ENCODE results near the gene DUSP10.

DUSP10 gene

DNA sequence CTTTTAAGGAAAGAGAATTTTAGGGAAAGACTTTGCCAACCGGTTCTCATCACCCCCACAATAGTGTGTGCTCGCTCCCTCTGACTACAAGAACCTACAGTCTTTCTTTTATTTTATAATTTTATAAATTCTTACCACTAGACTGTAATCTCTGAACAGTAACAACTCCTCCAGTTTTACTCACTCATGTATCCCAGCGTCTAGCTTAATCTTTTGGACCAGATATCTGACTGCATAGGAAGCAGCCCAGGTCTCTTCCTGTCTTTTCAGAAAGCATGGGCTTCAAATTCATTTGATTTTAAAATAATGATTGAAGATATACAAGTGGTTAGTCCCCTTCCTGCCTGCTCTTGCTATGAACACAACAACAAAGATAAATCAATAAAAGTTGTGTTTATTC is 19.0 kb upstream of the DUSP10 start:
- Histone ChIP-seq H3K9me3 (ENCODE audit: control insufficient read depth, insufficient read depth, low read length) (no peaks in the 10 kb centered on the region), H3K27me3 (ENCODE audit: control insufficient read depth, insufficient read depth, low read length) (no peaks in the 10 kb centered on the region), H3K9ac (ENCODE audit: low read depth, low read length) (no peak overlapping the region), H3K4me3 (ENCODE audit: low read depth, low read length) (no peak overlapping the region), H3K36me3 (ENCODE audit: control insufficient read depth, insufficient read depth, low read length) (no peaks in the 10 kb centered on the region), H3K4me1 (ENCODE audit: control insufficient read depth, insufficient read depth, low read length) (no peaks in the 10 kb centered on the region)

DNA sequence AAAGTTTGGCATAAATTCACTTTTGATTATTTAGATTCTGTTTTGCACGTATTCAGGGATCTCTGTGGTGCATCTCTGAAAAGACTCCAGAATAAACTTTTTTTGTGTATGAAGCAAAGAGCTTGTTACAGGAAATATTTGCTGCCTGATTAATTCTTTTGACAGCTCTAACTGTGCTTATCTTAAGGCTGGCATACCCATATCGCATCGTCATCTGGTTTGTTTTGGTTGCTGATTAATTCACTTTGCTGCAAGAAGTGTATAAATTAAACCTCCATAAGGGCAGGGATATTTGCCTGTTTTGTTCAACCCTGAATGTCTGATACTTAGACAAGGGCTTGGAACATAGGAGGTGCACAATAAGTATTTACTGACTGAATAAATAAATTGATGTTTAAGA is 17.5 kb upstream of the DUSP10 start:
- Histone ChIP-seq H3K4me1 (ENCODE audit: control insufficient read depth, insufficient read depth, low read length) (no peaks in the 10 kb centered on the region), H3K9me3 (ENCODE audit: control insufficient read depth, insufficient read depth, low read length) (no peaks in the 10 kb centered on the region), H3K27me3 (ENCODE audit: control insufficient read depth, insufficient read depth, low read length) (no peaks in the 10 kb centered on the region), H3K4me3 (ENCODE audit: low read depth, low read length) (no peak overlapping the region), H3K9ac (ENCODE audit: low read depth, low read length) (no peak overlapping the region), H3K36me3 (ENCODE audit: control insufficient read depth, insufficient read depth, low read length) (no peaks in the 10 kb centered on the region)

GRCh38 chr1:221758455-221758854 is 16.6 kb upstream of the DUSP10 start:
- no peaks in the 10 kb centered on the region for H3K36me3 ChIP-seq (ENCODE audit: control insufficient read depth, insufficient read depth, low read length)
- no peak overlapping the region for H3K9ac ChIP-seq (ENCODE audit: low read depth, low read length)
- no peaks in the 10 kb centered on the region for H3K4me1 ChIP-seq (ENCODE audit: control insufficient read depth, insufficient read depth, low read length)
- H3K9me3 ChIP-seq (ENCODE audit: control insufficient read depth, insufficient read depth, low read length) = no peaks in the 10 kb centered on the region
- no peaks in the 10 kb centered on the region for H3K27me3 ChIP-seq (ENCODE audit: control insufficient read depth, insufficient read depth, low read length)
- H3K4me3 ChIP-seq (ENCODE audit: low read depth, low read length) = no peak overlapping the region

- Histone ChIP-seq H3K4me1 (ENCODE audit: control insufficient read depth, insufficient read depth, low read length) (no peaks in the 10 kb centered on the region), H3K9me3 (ENCODE audit: control insufficient read depth, insufficient read depth, low read length) (no peaks in the 10 kb centered on the region), H3K27me3 (ENCODE audit: control insufficient read depth, insufficient read depth, low read length) (no peaks in the 10 kb centered on the region), H3K36me3 (ENCODE audit: control insufficient read depth, insufficient read depth, low read length) (no peaks in the 10 kb centered on the region), H3K9ac (ENCODE audit: low read depth, low read length) (no peak overlapping the region), H3K4me3 (ENCODE audit: low read depth, low read length) (no peak overlapping the region)
Observed at GRCh38 chr1:221756830-221757551, 15.1 kb upstream of the DUSP10 start.

GRCh38 chr1:221753828-221754188 is 11.9 kb upstream of the DUSP10 start:
- Histone ChIP-seq H3K4me1 (ENCODE audit: control insufficient read depth, insufficient read depth, low read length) (no peaks in the 10 kb centered on the region), H3K9ac (ENCODE audit: low read depth, low read length) (no peak overlapping the region), H3K4me3 (ENCODE audit: low read depth, low read length) (no peak overlapping the region), H3K36me3 (ENCODE audit: control insufficient read depth, insufficient read depth, low read length) (no peaks in the 10 kb centered on the region), H3K9me3 (ENCODE audit: control insufficient read depth, insufficient read depth, low read length) (no peaks in the 10 kb centered on the region), H3K27me3 (ENCODE audit: control insufficient read depth, insufficient read depth, low read length) (no peaks in the 10 kb centered on the region)

GRCh38 chr1:221751226-221751887 is 9.5 kb upstream of the DUSP10 start:
- Histone ChIP-seq H3K4me1 (ENCODE audit: control insufficient read depth, insufficient read depth, low read length) (no peaks in the 10 kb centered on the region), H3K36me3 (ENCODE audit: control insufficient read depth, insufficient read depth, low read length) (no peaks in the 10 kb centered on the region), H3K9ac (ENCODE audit: low read depth, low read length) (no peak overlapping the region), H3K27me3 (ENCODE audit: control insufficient read depth, insufficient read depth, low read length) (no peaks in the 10 kb centered on the region), H3K9me3 (ENCODE audit: control insufficient read depth, insufficient read depth, low read length) (no peaks in the 10 kb centered on the region), H3K4me3 (ENCODE audit: low read depth, low read length) (no peak overlapping the region)

- Histone ChIP-seq H3K9ac (ENCODE audit: low read depth, low read length) (no peak overlapping the region), H3K27me3 (ENCODE audit: control insufficient read depth, insufficient read depth, low read length) (no peaks in the 10 kb centered on the region), H3K4me1 (ENCODE audit: control insufficient read depth, insufficient read depth, low read length) (peaks cover 4% of the 10 kb centered on the region), H3K4me3 (ENCODE audit: low read depth, low read length) (no peak overlapping the region), H3K36me3 (ENCODE audit: control insufficient read depth, insufficient read depth, low read length) (no peaks in the 10 kb centered on the region), H3K9me3 (ENCODE audit: control insufficient read depth, insufficient read depth, low read length) (no peaks in the 10 kb centered on the region)
Observed at GRCh38 chr1:221748981-221749380, 7.1 kb upstream of the DUSP10 start.

- H3K4me1 ChIP-seq (ENCODE audit: control insufficient read depth, insufficient read depth, low read length) = peaks cover 9% of the 10 kb centered on the region
- no peaks in the 10 kb centered on the region for H3K9me3 ChIP-seq (ENCODE audit: control insufficient read depth, insufficient read depth, low read length)
- H3K27me3 ChIP-seq (ENCODE audit: control insufficient read depth, insufficient read depth, low read length) = no peaks in the 10 kb centered on the region
- no peak overlapping the region for H3K9ac ChIP-seq (ENCODE audit: low read depth, low read length)
- H3K36me3 ChIP-seq (ENCODE audit: control insufficient read depth, insufficient read depth, low read length) = no peaks in the 10 kb centered on the region
- no peak overlapping the region for H3K4me3 ChIP-seq (ENCODE audit: low read depth, low read length)
Observed at GRCh38 chr1:221747839-221748238, 6.0 kb upstream of the DUSP10 start.

GRCh38 chr1:221743416-221744208 is 1.7 kb upstream of the DUSP10 start:
- H3K9ac ChIP-seq (ENCODE audit: low read depth, low read length) = no peak overlapping the region
- H3K9me3 ChIP-seq (ENCODE audit: control insufficient read depth, insufficient read depth, low read length) = no peaks in the 10 kb centered on the region
- peaks cover 13% of the 10 kb centered on the region for H3K27me3 ChIP-seq (ENCODE audit: control insufficient read depth, insufficient read depth, low read length)
- peaks cover 6% of the 10 kb centered on the region for H3K36me3 ChIP-seq (ENCODE audit: control insufficient read depth, insufficient read depth, low read length)
- H3K4me3 ChIP-seq (ENCODE audit: low read depth, low read length) = peak overlapping the region; percentile 42
- H3K4me1 ChIP-seq (ENCODE audit: control insufficient read depth, insufficient read depth, low read length) = peaks cover 13% of the 10 kb centered on the region

- Histone ChIP-seq H3K4me1 (ENCODE audit: control insufficient read depth, insufficient read depth, low read length) (peaks cover 13% of the 10 kb centered on the region), H3K4me3 (ENCODE audit: low read depth, low read length) (peak overlapping the region; percentile 94), H3K9ac (ENCODE audit: low read depth, low read length) (peak overlapping the region; percentile 24)
Observed at GRCh38 chr1:221742555-221743415, 896 bp upstream of the DUSP10 start.

DNA sequence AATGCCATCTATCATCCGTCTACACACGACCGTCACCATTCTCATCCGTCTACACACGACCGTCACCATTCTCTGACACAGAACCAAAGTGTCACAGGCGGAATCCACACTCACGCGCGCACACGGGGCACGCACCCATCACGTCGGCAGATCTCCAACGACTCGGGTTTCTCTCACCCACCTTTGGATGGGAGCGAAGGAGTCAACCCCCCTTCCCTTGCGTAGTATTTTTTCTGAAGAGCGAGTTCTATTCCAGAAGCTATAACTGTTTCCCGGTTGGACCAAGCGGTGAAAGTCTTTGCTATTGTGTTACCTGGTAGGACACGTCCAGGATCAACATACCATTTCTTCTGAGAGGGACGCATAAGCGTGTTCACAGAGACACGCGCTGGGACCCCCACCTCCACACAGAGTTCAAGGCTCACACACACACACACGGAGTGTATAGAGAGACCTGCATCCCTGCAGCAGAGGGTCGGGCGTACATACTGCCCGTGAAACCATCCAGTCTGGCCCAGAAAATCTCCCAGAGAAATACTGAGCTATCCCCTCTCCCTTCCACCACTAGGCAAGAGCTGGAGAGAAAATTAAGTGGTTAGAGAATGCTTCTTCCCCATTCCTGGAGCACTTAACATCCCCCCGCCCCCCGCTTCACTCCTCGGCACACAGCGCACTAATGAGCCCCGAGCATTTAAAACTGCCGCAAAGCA is 741 bp downstream of the DUSP10 start:
- Histone ChIP-seq H3K27me3 (ENCODE audit: control insufficient read depth, insufficient read depth, low read length) (peaks cover 13% of the 10 kb centered on the region), H3K9ac (ENCODE audit: low read depth, low read length) (peak overlapping the region; percentile 5), H3K4me3 (ENCODE audit: low read depth, low read length) (peak overlapping the region; percentile 94), H3K4me1 (ENCODE audit: control insufficient read depth, insufficient read depth, low read length) (peaks cover 13% of the 10 kb centered on the region), H3K36me3 (ENCODE audit: control insufficient read depth, insufficient read depth, low read length) (peaks cover 12% of the 10 kb centered on the region), H3K9me3 (ENCODE audit: control insufficient read depth, insufficient read depth, low read length) (no peaks in the 10 kb centered on the region)

More at GRCh38 chr1:221742555-221743415, 896 bp upstream of the DUSP10 start:
- peaks cover 13% of the 10 kb centered on the region for H3K27me3 ChIP-seq (ENCODE audit: control insufficient read depth, insufficient read depth, low read length)
- no peaks in the 10 kb centered on the region for H3K9me3 ChIP-seq (ENCODE audit: control insufficient read depth, insufficient read depth, low read length)
- peaks cover 12% of the 10 kb centered on the region for H3K36me3 ChIP-seq (ENCODE audit: control insufficient read depth, insufficient read depth, low read length)

All from iPS-15b (cell line).